ENCODE results near the gene TUFM. TPM values are rescaled to one million over a fixed set of nuclear protein-coding genes. Genes with fewer than 3 reads are reported as not detected.

TUFM gene
- total RNA-seq, result 115 and 117 TPM in 2 replicates
- polyA plus RNA-seq, result 68.6 and 105 TPM in 2 replicates
- polyA plus RNA-seq (2012), result 114 and 188 TPM in 2 replicates
- polyA minus RNA-seq (ENCODE audit: low replicate concordance), result 120 and 199 TPM in 2 replicates

- Histone ChIP-seq H3K4me2 (ENCODE audit: extremely low read depth, insufficient read depth, low read length) (peak within 1 kb of the TSS; percentile 99), H3K4me3 (replicated peaks in 1 of 4; ENCODE audit: control extremely low read depth in 1 of 4, insufficient read depth in 1 of 4, low read depth in 3 of 4, low read length in 4 of 4) (peak within 1 kb of the TSS; percentile 91 to 99 (median 98)), H3K27me3 (ENCODE audit: control insufficient read depth, insufficient read depth, low read length) (no peaks in the 10 kb centered on the region), H3K9ac (ENCODE audit: insufficient read depth, low read length) (peak within 1 kb of the TSS; percentile 91), H2AFZ (ENCODE audit: low read length) (peak within 1 kb of the TSS; percentile 84), H3K36me3 (ENCODE audit: control insufficient read depth, insufficient read depth, low read length) (peaks cover 22% of the 10 kb centered on the region), H4K20me1 (ENCODE audit: control insufficient read depth, extremely low read depth, insufficient read depth, low read length) (no peaks in the 10 kb centered on the region), H3K4me1 (ENCODE audit: control insufficient read depth, extremely low read depth, insufficient read depth, low read length) (peaks cover 10% of the 10 kb centered on the region), H3K9me3 (ENCODE audit: control insufficient read depth, insufficient read depth, low read depth, low read length) (no peaks in the 10 kb centered on the region), H3K79me2 (ENCODE audit: control insufficient read depth, insufficient read depth, low read length) (peaks cover 24% of the 10 kb centered on the region), H3K27ac (ENCODE audit: insufficient read depth, low read length) (peak within 1 kb of the TSS; percentile 86)
- TF ChIP-seq EZH2 (IDR thresholded peaks at IDR 0.05; ENCODE audit: low read length, missing control alignments) (no peak), CTCF (conservative IDR thresholded peaks at IDR 0.05 in 1 of 2, IDR thresholded peaks at IDR 0.05 in 1 of 2; ENCODE audit: low read depth in 1 of 2, low read length in 2 of 2) (peak; percentile 47 to 68)
- DNase-seq (ENCODE audit: low read depth in 2 of 2), result peak; percentile 98 to 99
Measured at GRCh38 chr16:28846080-28846932, at the start of gene TUFM. Gene TUFM, minus strand, starts transcription at chr16:28846348. Its CDS starts 79 bp downstream, at chr16:28846269.

DNA sequence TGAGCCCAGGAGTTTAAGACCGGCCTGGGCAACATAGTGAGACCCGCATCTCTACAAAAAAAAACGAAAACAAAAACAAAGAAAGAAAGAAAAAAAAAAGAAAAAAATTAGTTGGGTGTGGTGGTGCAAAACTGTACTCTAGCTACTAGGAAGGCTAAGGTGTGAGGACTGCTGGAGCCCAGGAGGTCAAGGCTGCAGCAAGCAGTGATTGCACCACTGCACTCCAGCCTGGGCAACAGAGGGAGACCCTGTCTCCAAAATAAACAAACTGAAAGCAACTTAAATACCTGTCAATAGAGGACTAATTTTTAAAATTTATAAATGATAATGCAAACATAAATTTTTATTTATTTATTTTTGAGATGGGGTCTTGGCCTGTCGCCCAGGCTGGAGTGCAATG, 49.5 kb upstream of the TUFM start:
- H3K27ac ChIP-seq (ENCODE audit: insufficient read depth, low read length), result no peak overlapping the region
- H3K4me2 ChIP-seq (ENCODE audit: extremely low read depth, insufficient read depth, low read length), result no peak overlapping the region
- no peaks in the 10 kb centered on the region for H3K27me3 ChIP-seq (ENCODE audit: control insufficient read depth, insufficient read depth, low read length)
- TF ChIP-seq EZH2 (IDR thresholded peaks at IDR 0.05; ENCODE audit: low read length, missing control alignments) (no peak), CTCF (conservative IDR thresholded peaks at IDR 0.05 in 1 of 2, IDR thresholded peaks at IDR 0.05 in 1 of 2; ENCODE audit: low read depth in 1 of 2, low read length in 2 of 2) (no peak)
- H3K9ac ChIP-seq (ENCODE audit: insufficient read depth, low read length), result no peak overlapping the region
- DNase-seq (ENCODE audit: low read depth in 2 of 2), result no peak
- H3K4me1 ChIP-seq (ENCODE audit: control insufficient read depth, extremely low read depth, insufficient read depth, low read length), result no peaks in the 10 kb centered on the region
- H4K20me1 ChIP-seq (ENCODE audit: control insufficient read depth, extremely low read depth, insufficient read depth, low read length), result no peaks in the 10 kb centered on the region
- H3K36me3 ChIP-seq (ENCODE audit: control insufficient read depth, insufficient read depth, low read length), result no peaks in the 10 kb centered on the region
- H3K79me2 ChIP-seq (ENCODE audit: control insufficient read depth, insufficient read depth, low read length), result no peaks in the 10 kb centered on the region
- no peaks in the 10 kb centered on the region for H3K9me3 ChIP-seq (ENCODE audit: control insufficient read depth, insufficient read depth, low read depth, low read length)
- no peak overlapping the region for H2AFZ ChIP-seq (ENCODE audit: low read length)
- no peak overlapping the region for H3K4me3 ChIP-seq (replicated peaks in 1 of 4; ENCODE audit: control extremely low read depth in 1 of 4, insufficient read depth in 1 of 4, low read depth in 3 of 4, low read length in 4 of 4)

- Histone ChIP-seq H3K27me3 (ENCODE audit: control insufficient read depth, insufficient read depth, low read length) (no peaks in the 10 kb centered on the region), H3K4me3 (replicated peaks in 1 of 4; ENCODE audit: control extremely low read depth in 1 of 4, insufficient read depth in 1 of 4, low read depth in 3 of 4, low read length in 4 of 4) (no peak overlapping the region), H3K36me3 (ENCODE audit: control insufficient read depth, insufficient read depth, low read length) (no peaks in the 10 kb centered on the region), H3K4me2 (ENCODE audit: extremely low read depth, insufficient read depth, low read length) (no peak overlapping the region), H3K79me2 (ENCODE audit: control insufficient read depth, insufficient read depth, low read length) (no peaks in the 10 kb centered on the region), H3K4me1 (ENCODE audit: control insufficient read depth, extremely low read depth, insufficient read depth, low read length) (no peaks in the 10 kb centered on the region), H3K27ac (ENCODE audit: insufficient read depth, low read length) (no peak overlapping the region), H3K9me3 (ENCODE audit: control insufficient read depth, insufficient read depth, low read depth, low read length) (no peaks in the 10 kb centered on the region), H2AFZ (ENCODE audit: low read length) (no peak overlapping the region), H4K20me1 (ENCODE audit: control insufficient read depth, extremely low read depth, insufficient read depth, low read length) (no peaks in the 10 kb centered on the region), H3K9ac (ENCODE audit: insufficient read depth, low read length) (no peak overlapping the region)
- no peak for TF ChIP-seq CTCF (conservative IDR thresholded peaks at IDR 0.05 in 1 of 2, IDR thresholded peaks at IDR 0.05 in 1 of 2; ENCODE audit: low read depth in 1 of 2, low read length in 2 of 2)
- DNase-seq (ENCODE audit: low read depth in 2 of 2), result no peak
Measured at GRCh38 chr16:28893291-28893690, 47.1 kb upstream of the TUFM start.
